T-helper 2 cell (primary cell): ENCODE measurements around the gene TNFRSF1A.

Source experiments
- DNase-seq, 5 experiments: peaks; one replicate each; pipeline versions ENCODE4 v3.0.0 to v3.0.0-alpha.2; 2012 to 2022

Gene TNFRSF1A

DNA sequence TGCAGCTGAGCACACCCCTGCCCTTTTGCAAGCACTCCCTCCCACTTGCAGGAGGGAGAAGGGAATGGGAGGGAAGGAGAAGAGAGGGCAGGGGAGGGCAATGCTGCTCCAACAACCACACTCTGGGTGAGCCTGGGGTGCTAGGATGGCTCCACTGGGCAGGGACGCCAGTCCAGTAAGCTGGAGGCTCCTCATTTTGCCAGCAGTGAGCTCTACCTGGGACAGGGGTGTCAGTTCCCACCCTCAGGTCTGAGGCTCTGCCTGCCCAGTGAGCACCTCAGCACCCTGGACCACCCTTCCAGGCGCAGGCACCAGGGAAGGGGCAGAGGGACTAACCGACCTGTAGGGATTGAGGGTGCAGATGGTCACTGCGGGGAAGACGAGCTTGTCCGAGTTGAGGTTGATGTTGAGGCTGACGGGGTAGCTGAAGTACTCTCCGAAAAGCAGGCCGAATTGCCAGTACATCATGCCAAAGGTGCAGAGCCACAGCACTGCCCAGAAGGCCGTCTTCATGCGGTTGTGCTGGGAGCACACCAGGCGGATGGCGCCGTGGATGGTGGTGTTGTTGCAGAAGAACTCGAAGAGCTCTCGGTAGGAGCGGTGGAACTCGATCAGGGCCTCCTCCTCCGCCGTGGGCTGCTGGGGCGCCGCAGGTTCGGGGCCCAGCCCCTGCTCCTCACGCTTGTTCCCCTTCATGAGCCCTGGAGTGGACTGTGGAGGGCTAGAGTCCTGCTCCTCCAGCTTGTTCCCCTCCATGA lies 32.3 kb upstream of the TNFRSF1A start:
- DNase-seq: no peak

DNA sequence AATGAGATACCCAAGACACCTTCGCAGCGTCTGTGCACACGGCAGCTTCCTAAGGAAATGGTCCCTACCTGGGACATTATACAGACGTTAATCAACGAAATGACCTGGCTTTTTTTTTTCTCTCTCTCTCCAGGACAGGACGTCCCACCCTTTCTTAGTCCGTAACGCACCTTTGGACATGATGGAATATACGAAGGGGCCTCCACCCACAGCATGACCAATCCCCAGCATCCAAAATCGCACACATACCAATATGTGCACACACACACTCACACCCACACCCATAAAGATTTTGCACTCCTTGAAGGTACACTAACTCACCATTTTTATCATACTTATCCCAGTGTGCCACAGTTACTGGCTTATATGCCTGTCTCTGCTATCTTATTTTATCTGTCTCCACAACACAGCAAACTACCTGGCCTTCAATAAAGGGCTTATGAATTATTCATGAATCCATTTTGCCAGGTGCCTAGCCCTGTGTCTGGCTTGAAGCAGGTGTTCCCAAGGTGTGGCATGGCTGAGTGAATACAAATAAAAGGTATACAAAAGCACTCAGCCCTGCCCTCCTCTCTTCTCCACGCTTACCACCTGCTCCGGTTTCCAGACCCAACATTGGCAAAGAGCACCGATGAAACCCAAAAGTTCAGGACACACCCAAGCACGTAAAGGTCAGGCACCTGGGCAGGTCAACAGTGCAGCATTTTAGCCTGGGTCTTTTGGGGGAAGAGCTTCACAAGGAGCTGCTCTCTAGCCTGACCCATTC lies 31.3 kb upstream of the TNFRSF1A start:
- no peak for DNase-seq

DNA sequence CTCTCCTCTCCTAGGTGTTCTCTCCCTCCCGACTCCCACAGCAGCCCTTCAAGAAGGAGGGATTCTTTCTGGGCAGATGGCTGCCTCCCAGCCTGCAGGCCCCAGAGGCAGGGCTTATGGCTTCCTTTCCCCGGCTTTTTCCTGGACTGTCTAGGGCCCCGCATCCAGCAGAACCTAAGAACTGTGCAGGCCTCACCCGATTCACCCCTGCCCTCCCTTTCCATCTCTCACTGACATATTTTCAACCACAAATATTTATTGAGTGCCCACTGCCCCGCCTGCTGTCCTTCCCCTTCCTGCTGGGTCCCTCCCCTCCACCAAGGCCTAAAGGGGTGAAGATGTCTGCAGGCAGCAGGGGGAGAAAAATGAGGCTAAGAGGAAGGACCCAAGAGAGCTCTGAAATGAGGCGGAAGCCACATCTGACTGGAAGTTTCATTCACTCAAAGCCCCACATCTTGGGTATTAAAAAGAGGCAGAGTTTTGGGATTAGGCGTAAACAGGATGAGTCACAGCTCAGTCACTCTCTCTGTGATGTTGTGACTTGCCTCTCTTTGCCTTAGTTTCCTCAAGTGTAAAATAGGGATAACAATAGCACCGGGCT lies 30.6 kb upstream of the TNFRSF1A start:
- no peak for DNase-seq

DNA sequence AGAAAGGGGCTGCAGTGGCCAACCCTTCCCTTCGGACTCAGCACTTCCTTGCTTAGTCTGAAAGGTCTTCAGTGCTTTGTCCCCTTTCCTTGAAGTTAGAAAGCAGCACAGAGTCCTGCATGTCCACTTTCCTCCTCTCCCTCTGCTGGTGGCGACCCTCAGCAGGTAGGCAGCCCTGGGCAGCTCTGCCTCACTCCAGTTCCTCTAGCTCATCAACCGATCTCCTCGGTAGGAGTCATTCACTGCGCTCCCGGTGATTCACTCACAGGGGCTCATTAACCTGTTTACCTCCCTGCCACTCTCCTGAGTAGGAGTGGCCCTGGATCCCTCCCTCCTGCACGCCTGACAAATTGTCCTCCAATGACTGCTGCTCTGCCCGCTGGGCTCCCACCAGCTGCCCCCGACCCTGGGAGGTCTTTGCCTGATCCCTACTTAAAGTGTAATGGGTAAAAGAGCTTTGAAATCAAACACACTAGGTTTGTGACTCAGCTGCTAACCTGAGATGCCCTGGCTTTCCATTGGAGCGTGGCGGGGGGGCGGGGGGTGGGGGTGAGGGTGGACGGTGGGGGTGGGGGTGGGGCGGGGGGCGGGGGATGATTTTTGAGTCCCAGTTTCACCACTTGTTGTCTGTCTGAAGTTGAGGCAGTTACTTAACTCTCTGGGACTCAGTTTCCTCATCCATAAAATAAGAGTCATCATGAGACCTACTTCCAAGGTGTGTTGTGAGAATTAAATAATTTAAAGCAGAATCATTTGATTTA lies 29.3 kb upstream of the TNFRSF1A start:
- DNase-seq: no peak

DNA sequence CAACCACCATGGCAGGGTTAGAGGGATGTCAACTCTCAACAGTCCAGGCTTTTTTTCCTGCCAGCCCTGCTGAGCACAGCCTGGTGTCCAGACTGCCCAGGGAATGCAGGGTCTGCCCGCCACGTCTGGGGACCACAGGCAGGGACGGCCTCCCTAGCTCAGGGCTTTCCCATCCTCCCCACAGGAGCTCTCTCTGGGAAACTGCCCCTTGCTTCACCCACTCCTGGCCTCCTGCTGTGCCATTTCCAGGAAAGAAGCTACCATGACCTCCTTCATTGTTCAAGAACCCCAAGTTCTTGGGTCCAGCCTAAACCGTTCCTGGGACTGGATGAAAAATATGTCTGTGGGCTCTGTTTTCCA lies 28.7 kb upstream of the TNFRSF1A start:
- DNase-seq: no peak

DNA sequence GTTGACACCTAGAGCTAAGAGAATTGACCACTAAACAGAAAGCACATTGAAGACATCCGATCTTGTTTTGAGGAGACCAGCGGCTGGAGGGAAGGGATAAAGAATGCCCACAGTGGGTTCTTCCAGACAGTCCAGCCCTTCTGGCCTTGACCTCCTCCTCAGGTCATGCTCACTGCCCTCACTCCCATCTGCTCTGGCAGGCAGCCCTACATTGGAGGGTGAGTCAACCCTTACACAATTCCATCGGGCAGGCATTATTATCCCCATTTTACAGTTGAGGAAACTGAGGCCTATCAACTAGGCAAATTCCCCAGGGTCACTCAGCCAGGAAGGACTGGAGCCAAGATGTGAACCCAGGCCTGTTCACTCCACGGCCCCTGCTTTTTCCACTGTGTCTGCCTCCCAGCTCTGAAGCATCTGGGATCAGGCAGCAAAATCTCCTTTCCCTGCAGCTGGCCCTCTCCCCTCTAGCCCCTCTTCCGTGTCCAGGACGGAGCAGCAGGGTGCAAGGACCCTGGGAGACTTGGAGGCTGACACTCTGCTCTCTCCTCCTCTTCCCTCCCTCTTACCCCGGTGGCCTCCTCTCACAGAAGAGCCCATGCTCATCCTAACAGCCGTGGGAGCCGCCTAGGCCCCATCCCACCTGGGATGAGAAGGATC lies 28.2 kb upstream of the TNFRSF1A start:
- DNase-seq: no peak

DNA sequence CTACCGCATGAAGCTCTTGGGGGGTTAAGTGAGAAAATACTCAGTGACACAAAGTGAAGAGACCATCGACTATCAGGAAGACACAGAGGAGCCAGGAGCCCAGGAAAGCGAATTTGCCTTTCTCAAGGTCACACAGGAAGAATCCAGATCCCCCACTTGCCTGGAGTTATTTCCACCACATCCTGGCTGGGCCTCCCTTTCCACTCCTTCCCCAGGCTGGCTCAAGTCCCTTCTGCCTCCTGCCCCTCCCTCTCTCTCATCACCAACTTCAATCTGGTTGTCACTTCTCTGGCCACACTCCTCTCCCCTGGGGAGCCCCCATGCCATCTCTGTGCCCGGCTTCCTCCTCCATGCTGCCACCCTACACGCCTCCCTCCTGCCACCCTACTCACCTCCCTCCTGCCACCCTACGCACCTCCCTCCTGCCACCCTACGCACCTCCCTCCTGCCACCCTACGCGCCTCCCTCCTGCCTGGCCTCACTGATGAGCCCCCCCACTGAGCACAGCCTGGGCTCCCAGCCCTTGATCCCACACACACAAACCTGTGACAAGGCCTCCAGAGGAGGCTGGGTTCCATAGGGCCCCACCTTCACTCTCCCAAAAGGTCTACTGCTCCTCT lies 27.1 kb upstream of the TNFRSF1A start:
- no peak for DNase-seq

DNA sequence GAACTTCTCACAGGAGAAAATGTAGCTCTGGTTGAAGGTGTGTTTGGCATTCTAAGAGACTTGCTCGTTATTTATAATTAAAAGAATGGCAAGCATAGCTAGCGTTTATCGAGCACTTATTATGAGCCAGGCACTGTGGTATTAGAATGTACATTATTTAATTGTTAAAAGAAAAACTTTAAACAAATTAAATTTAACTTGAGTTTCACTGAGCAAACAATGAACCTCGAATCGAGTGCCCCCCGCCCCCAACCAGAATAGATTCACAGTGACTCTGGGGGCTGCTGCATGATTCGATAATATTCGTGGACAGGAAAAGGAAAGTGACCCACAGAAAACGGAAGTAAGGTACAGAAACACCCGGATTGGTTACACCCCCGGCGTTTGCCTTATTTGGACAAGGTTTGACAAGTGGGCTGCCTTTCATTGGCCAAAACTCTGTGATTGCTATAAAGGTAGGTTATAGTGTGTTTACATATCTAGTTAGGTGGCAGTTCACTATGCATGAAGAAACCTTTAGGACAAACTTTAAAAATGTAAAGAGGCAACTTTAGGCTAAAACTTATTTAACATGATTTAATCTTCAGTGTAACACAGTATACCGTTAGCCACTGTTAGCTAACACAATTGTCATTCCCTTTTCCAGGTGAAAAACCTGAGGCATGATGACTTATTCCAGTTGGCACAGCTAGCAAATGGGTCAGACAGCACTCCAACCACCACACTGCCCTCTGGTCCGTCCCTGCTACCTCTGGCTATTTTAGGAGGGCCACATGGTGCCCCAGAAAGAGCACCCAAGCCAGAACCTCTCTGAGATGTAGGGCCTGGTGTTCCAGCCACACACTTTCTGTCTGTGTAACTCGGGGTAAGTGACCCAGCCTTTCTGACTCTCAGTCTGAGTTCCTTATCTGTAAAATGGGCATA lies 26.4 kb upstream of the TNFRSF1A start:
- peak in 1 of 5 experiments; percentile 35 for DNase-seq

DNA sequence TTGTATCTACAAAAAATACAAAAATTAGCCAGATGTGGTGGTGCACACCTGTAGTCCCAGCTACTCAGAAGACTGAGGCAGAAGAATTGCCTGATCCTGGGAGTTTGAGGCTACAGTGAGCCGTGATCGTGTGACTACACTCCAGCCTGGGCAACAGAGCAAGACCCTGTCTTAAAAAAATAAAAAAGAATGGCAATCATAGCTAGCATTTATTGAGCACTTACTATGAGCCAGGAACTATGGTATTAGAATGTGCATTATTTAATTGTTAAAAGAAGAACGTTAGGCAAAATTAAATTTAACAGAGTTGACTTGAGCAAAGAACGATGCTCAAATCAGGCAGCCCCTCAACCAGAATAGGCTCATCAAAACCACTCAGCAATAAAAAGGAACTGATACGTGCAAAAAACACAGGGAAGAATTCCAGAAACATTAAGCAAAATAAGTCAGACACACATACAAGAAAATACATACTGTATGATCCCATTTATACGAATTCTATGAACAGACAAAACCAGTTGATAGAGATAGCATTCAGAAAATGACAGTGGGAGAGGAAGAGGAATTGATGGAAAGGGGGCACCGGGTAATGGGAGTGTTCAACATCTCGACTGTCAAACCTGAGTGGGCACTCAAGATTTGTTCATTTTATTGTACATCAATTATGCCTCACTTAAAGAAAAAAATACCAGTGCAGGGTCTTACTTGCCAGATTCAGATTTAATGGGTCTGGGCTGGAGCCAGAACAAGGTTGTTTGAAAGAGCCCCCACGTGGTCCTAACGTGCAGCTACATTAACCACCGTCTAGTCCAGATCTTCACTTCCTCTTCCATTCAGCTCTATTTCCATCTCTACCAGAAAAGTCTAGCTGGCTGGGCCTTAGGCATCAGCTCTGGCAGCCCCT lies 25.4 kb upstream of the TNFRSF1A start:
- peak in 2 of 5 experiments; percentile 45 to 69 for DNase-seq

DNA sequence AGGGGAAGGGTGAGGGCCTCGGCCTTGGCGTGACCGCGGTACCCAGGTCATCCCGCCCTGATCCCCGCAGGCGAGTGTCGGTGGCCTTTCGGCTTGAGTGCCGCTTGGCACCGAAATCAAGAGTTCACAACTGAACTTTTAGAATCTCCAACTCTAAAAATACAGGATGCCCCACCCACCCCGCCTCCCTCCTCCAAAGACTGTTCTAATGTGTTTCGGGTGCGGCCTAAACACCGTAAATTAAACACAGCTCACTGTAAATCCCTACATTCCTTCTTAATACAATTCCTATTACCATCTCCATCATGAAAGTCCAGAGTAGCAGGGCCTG lies 22.1 kb upstream of the TNFRSF1A start:
- peak in 1 of 5 experiments; percentile 45 for DNase-seq

DNA sequence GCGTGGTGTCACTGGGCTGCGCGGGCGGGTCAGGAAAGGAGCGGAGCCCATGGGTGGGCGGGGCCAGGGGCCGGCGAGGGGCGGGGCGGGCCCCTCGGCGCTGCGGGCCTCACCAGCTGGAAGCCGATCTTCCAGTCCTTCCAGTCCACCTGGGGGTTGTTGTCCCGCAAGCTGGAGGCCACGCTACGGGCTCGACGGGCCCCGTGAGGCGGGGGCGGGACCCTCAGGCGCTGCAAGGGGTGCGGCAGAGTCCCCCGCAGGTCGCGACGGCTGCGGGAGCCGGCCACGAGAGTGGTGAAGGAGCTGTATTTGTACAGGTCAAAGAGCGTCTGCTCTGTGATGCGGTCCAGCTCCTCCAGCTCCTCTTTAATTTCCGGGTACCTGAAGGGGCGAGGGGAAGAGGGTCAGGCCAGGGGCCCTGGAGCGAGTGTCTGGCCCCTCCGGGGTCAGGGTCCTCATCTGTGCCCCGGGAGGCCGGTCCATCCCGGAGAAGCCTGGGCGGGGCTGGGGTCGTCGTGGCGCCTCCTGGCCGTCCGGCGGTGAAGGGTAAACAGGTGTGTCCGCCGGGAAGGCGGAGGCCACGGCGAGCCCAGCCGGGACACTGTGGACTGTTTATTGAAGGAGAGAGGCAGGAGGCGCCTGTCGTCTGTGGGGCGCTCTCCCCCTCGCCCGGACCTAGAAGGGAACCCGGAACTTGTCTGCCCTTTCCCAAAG lies 21.6 kb upstream of the TNFRSF1A start:
- peak; percentile 32 to 70 (median 54) for DNase-seq

DNA sequence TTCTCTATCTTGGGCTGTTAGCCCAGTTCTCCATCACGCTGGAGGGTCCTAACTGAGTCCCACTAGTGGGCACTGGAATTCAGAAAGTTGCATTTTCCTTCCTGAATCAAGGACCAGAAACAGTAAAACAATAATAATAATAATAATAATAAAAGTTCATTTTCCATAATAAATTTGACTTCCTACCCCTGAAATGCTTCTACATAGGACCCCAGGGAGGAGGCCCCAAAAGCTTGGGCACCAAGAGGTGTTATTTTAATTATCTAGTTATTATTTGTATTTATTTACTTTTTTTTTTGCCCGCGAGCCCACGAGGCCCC lies 21.1 kb upstream of the TNFRSF1A start:
- no peak for DNase-seq

DNA sequence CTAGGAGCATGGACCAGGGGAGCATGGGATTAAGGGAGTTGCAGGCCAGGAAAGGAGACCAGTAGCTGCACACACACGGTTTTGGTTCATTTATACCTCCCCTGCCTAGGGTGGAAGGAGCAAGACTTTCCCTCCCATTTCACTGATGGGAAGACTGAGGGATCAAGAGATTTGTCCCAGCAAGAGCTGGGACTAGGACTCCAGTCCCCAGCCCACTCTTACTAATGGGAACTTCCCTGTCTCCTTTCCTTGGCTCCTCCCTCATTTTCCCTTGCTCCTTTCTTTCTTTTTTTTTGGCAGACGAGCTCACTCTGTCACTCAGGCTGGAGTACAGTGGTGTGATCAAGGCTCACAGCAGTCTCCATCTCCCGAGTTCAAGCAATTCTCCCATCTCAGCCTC lies 20.5 kb upstream of the TNFRSF1A start:
- DNase-seq: no peak

DNA sequence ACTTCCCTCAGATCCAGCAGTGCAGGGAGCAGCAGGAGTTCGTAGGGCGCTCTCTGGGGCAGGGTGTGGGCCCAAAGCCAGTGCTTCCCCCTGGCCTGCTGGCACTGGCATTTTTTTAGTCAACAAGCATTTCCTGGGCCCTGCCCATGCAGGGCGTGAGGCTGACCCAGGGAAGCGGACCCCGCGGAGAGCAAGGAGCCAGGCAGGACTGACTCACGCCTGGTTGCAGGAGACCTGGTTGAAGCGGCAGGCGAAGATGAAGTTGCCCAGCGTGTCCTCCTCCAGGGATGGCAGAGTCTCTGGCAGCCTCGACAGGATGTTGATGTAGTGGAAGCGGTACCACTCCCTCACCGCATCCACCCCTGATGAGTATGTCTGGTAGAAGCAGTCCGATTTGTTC lies 20.0 kb upstream of the TNFRSF1A start:
- peak in 1 of 5 experiments; percentile 38 for DNase-seq

DNA sequence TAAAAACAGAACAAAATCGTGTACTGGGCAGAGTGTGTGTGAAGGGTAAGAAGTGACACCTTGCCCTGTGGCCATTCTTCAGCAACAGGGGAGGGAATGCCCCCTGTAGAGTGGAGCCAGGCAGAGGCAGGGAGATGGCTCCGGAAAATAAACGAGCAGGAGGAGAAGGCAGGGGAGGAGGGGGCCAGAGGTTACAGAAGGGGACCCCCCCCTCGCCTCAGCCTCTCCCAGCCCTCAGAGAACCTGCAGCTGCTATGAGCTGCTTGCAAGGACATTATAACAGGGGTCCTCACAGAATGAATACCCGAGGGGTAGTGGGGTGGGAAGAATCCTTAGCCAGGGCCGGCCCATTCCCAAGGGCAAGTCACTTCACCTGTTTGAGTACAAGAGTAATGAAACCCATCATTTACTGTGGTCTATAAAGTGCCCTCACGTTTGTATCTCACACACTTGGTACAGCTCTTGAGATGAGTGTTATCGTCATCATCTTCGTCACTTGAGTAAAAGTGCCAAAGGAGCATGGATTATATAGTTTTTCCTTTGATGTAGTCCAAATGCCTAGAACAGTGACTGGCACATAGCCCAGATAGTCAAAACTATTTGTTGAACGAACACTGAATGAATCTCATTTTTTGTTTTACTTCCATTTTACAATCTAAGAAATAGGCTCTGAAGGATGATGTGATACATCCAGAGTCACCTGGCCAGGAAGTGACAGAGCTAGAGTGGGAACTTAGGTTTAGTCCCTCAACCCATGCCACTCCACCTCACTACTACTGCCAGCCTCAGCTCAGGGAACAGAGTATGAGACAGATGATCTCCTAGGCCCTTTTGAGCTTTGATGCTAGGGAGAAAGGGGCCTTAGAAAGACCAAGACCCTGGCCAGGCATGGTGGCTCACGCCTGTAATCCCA lies 19.0 kb upstream of the TNFRSF1A start:
- DNase-seq: peak in 1 of 5 experiments; percentile 56

DNA sequence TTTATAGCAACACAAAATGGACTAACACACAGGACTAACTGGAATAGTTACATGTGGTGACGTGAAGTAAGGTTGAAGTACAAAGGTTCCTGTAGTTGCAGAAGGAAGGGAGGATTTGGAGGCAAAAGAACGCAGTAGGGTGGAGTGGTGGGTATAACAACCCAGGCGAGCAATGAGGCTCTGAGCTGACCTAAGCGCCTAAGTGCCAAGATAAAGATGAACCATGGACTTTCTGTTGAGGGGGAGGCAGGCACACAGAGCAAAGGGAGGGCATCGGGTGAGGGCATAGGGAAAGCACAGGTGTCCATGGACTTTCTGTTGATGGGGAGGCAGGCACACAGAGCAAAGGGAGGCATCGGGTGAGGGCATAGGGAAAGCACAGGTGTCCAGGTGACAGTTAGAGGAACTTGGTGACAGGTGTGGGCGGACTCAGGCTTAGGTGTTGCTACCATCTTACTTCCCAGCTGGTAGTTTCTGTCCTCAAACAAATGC lies 18.2 kb upstream of the TNFRSF1A start:
- DNase-seq: no peak

DNA sequence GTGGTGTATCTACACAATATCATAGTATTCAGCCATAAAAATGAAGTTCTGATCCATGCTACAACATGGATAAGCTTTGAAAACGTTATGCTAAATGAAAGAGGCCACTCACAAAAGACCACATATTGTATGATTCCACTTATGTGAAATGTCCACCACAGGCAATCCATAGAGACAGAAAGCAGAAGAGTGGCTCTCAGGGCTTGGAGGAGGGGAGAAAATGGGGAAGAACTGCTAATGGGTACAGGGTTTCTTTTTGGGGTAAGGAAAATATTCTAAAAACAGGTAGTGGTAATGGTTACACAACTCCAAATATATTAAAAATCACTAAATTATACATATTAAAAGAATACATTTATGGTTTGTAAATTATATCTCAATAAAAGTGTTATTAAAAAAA lies 17.0 kb upstream of the TNFRSF1A start:
- no peak for DNase-seq

DNA sequence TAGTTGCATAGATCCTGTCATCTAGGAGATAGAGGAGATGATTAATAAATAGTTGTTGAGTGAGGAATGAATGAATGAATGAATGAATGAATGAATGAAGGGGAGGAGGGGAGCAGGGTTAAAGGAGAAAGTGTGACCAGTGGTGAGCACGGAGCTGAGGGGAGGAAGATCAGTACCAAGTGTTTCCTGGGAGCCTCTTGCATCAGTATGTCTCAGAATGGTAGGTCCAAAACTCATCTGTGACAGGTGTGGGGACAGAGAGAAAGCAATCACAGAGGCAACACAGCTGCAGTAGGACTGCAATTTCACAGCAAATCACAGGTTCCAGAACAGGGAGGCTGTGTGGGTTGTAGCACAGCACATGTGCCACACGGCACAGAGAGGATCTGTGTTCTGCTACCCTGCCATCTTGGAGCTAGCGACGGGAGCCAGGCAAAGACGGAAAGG lies 14.5 kb upstream of the TNFRSF1A start:
- no peak for DNase-seq
